GM12878 (cell line): ENCODE measurements around the gene GPBAR1. TPM values are rescaled to one million over a fixed set of nuclear protein-coding genes. Genes with fewer than 3 reads are reported as not detected.

Experiments used
- ATAC-seq: fragments of 200-7000 bp; cut with Tn5 transposase; 3 replicates; pipeline ENCODE4 v1.9.1; 2020; ENCODE audit warnings: mild to moderate bottlenecking, moderate library complexity
- BruUV-seq: library from RNA; stranded (reverse); fragments of 400-500 nt; replicated peaks from 2 replicates; lab custom pipeline; 2021; lab: Mats Ljungman, UMichigan
- CTCF ChIA-PET: fragments of 300-600 bp; sonication (Branson Sonifier 250); formaldehyde crosslinking; extraction: SDS; loops from one replicate; lab custom pipeline; 2021; ENCODE audit warnings: inconsistent platforms; lab: Yijun Ruan, JAX
- POLR2A ChIA-PET: fragments of 350-600 bp; formaldehyde crosslinking; extraction: SDS; loops from one replicate; lab custom pipeline; 2021; ENCODE audit warnings: inconsistent platforms; lab: Charles Lee
- RAD21 ChIA-PET: fragments of 300-600 bp; sonication (Branson Sonifier 250); formaldehyde crosslinking; loops from one replicate; lab custom pipeline; 2023; ENCODE audit warnings: antibody characterized with exemption; ENCODE audit not compliant: unreplicated experiment; lab: Charles Lee
- SMC1A ChIA-PET: fragments of 300-600 bp; sonication (Branson Sonifier 250); formaldehyde crosslinking; loops from one replicate; lab custom pipeline; 2023; ENCODE audit not compliant: unreplicated experiment, uncharacterized antibody; lab: Charles Lee
- DNase-seq: peaks from one replicate; pipeline ENCODE4 v3.0.0-alpha.2; 2011; ENCODE audit warnings: low read depth, low spot score
- FAIRE-seq: peaks from 3 replicates; lab custom pipeline; 2011; peaks lifted over from hg19 to GRCh38; lab: Jason Lieb, UNC
- H2AFZ ChIP-seq: 2 replicates; pipeline ENCODE4 v1.6.0; 2011; ENCODE audit warnings: low read depth, low read length, control low read depth; ENCODE audit not compliant: control insufficient read depth
- H3K27ac ChIP-seq: 2 replicates; pipeline ENCODE4 v1.5.1; 2011; ENCODE audit warnings: control low read depth; ENCODE audit not compliant: control insufficient read depth, insufficient read depth
- H3K27me3 ChIP-seq, 2 experiments: replicated peaks in 1 of 2; 2 replicates each; pipeline versions ENCODE4 v1.6.0 to v1.6.1; 2011; ENCODE audit warnings: low read length in 1 of 2; ENCODE audit not compliant: control insufficient read depth in 2 of 2, insufficient read depth in 2 of 2
- H3K36me3 ChIP-seq, 2 experiments: 2 replicates each; pipeline ENCODE4 v1.5.1; 2011; ENCODE audit warnings: low read length in 1 of 2; ENCODE audit not compliant: control insufficient read depth in 2 of 2, insufficient read depth in 2 of 2
- H3K4me1 ChIP-seq: 2 replicates; pipeline ENCODE4 v1.6.1; 2011; ENCODE audit warnings: mild to moderate bottlenecking, low read length, moderate library complexity, mixed read lengths; ENCODE audit not compliant: control insufficient read depth, insufficient read depth
- H3K4me2 ChIP-seq: 2 replicates; pipeline ENCODE4 v1.6.0; 2011; ENCODE audit warnings: control low read depth; ENCODE audit not compliant: control insufficient read depth, insufficient read depth
- H3K4me3 ChIP-seq: fragments of 200-600 bp; sonication (generic); 2 replicates; pipeline ENCODE4 v1.5.1; 2016
- H3K79me2 ChIP-seq: 2 replicates; pipeline ENCODE4 v1.6.0; 2011; ENCODE audit warnings: low read length; ENCODE audit not compliant: control insufficient read depth, insufficient read depth
- H3K9ac ChIP-seq: 2 replicates; pipeline ENCODE4 v1.8.0; 2011; ENCODE audit warnings: low read length, control low read depth, mixed read lengths; ENCODE audit not compliant: control insufficient read depth, insufficient read depth
- H3K9me3 ChIP-seq: replicated peaks from 3 replicates; pipeline ENCODE4 v1.5.1; 2011; ENCODE audit warnings: mild to moderate bottlenecking, low read length; ENCODE audit not compliant: control insufficient read depth, insufficient read depth
- H4K20me1 ChIP-seq: 2 replicates; pipeline ENCODE4 v1.6.0; 2011; ENCODE audit not compliant: control insufficient read depth, insufficient read depth
- ATF2 ChIP-seq: IDR thresholded peaks from 2 replicates; pipeline ENCODE4 v1.6.1; 2012; ENCODE audit warnings: low read length, inconsistent platforms
- BMI1 ChIP-seq: fragments of 450-650 bp; IDR thresholded peaks from 2 replicates; pipeline ENCODE4 v1.6.1; 2016; ENCODE audit warnings: mild to moderate bottlenecking, moderate library complexity, borderline replicate concordance
- CBX5 ChIP-seq: sonication (generic); IDR thresholded peaks from 2 replicates; pipeline ENCODE4 v1.6.1; 2016; ENCODE audit warnings: low read depth, moderate library complexity, mild to moderate bottlenecking, inconsistent platforms
- EED ChIP-seq: sonication (generic); IDR thresholded peaks from 2 replicates; pipeline ENCODE4 v1.6.1; 2016; ENCODE audit warnings: antibody characterized with exemption, low read depth
- EP300 ChIP-seq, 2 experiments: fragments of 150-350 bp in 1 of 2; IDR thresholded peaks; 2 replicates each; pipeline ENCODE4 v1.6.1; 2011 to 2012; ENCODE audit warnings: low read depth in 2 of 2, low read length in 2 of 2, borderline replicate concordance in 1 of 2, improper control_type of control experiment in 1 of 2, inconsistent platforms in 1 of 2; ENCODE audit not compliant: control insufficient read depth in 1 of 2
- GABPA ChIP-seq: IDR thresholded peaks from 2 replicates; pipeline ENCODE4 v1.6.1; 2014; ENCODE audit warnings: antibody characterized with exemption, low read depth, mild to moderate bottlenecking, inconsistent platforms
- KAT2A ChIP-seq: conservative IDR thresholded peaks from 2 replicates; pipeline ENCODE4 v1.6.1; 2011; ENCODE audit warnings: low read depth, low read length; ENCODE audit not compliant: control insufficient read depth
- MEF2B ChIP-seq: fragments of 450-650 bp; IDR thresholded peaks from 2 replicates; pipeline ENCODE4 v1.6.1; 2018; ENCODE audit warnings: mild to moderate bottlenecking, moderate library complexity; ENCODE audit not compliant: partially characterized antibody, poor library complexity, severe bottlenecking
- SKIL ChIP-seq: fragments of 450-650 bp; IDR thresholded peaks from 2 replicates; pipeline ENCODE4 v1.6.1; 2017; ENCODE audit warnings: mild to moderate bottlenecking, low read depth, inconsistent platforms; ENCODE audit not compliant: poor library complexity, severe bottlenecking
- SRF ChIP-seq, 2 experiments: IDR thresholded peaks; 2 replicates each; pipeline ENCODE4 v1.6.1; 2011; ENCODE audit warnings: low read depth in 2 of 2, low read length in 2 of 2, mild to moderate bottlenecking in 1 of 2, moderate library complexity in 1 of 2
- TCF3 ChIP-seq: IDR thresholded peaks from 2 replicates; pipeline ENCODE4 v1.6.1; 2012; ENCODE audit warnings: low read depth, mild to moderate bottlenecking, low read length, borderline replicate concordance; ENCODE audit not compliant: insufficient read depth
- ZBED1 ChIP-seq: IDR thresholded peaks from 2 replicates; pipeline ENCODE4 v1.6.1; 2016; ENCODE audit warnings: borderline replicate concordance
- WGBS: methylation state at CpG from one replicate; pipeline ENCODE4 v1.1.6; 2016; ENCODE audit warnings: low lambda C conversion rate; ENCODE audit not compliant: insufficient replicate concordance, insufficient coverage; ENCODE audit errors: missing lambda C conversion rate; 5-methylcytosine and 5-hydroxymethylcytosine counted together
- in situ Hi-C: fragments of 300-500 bp; cut with MboI; formaldehyde crosslinking; loops from 9 replicates; pipeline ENCODE4 v1.14.3; 2018; ENCODE audit warnings: mixed read lengths
- intact Hi-C: fragments of 100-400 bp; cut with micrococcal nuclease; formaldehyde crosslinking; loops from one replicate; pipeline ENCODE4 v1.14.2; 2022; ENCODE audit not compliant: unreplicated experiment
- polyA plus RNA-seq, 11 experiments: library from polyadenylated mRNA; depleted of rRNA in 4 of 11; unstranded in 6 of 11; stranded (reverse) in 5 of 11; fragments of >200 nt; fragmentation: Nextera tagmentation in 4 of 11; fragmentation: Illumina TruSeq in 1 of 11; extraction: Ambion mirVana in 4 of 11; extraction: Trizol in 1 of 11; gene quantifications; 1 replicate in 1 of 11; 2 replicates in 10 of 11; pipeline versions ENCODE4 v1.2.1 to v1.2.3, GENCODE V29; 2011 to 2016; ENCODE audit warnings: inconsistent platforms in 2 of 11, missing spikeins in 2 of 11, low read depth in 1 of 11
- total RNA-seq, 4 experiments: library from RNA; depleted of rRNA in 3 of 4; stranded (reverse); fragments of >200 nt in 3 of 4; fragmentation: Illumina TruSeq in 1 of 4; extraction: Trizol in 1 of 4; gene quantifications; 2 replicates each; pipeline versions ENCODE4 v1.2.1 to v1.2.3, GENCODE V29; 2013 to 2021
- TF ChIP-seq, protein P1 (sequence below): fragments of 450-650 bp; IDR thresholded peaks from 2 replicates; pipeline ENCODE4 v1.6.1; 2016; ENCODE audit warnings: mild to moderate bottlenecking

Gene GPBAR1
- total and polyA plus RNA-seq, 10 of the 15 experiments (the other 5 are each of a cell fraction or from before 2014, with no cell fraction given): 0.03 to 0.36 (median 0.11) TPM; not detected in 3

GRCh38 chr2:218290316-218291261, 29.8 kb downstream of the GPBAR1 start:
- ChIA-PET CTCF (interaction anchor here (0.6 to 8.2 kb wide), 17 partner anchors 9 to 959 kb away, joined by 3 to 150 read pairs (median 6); partner anchors contain the start of genes AAMP, CATIP and PNKD), POLR2A (interaction anchor here (0.8 to 3.3 kb wide), 11 partner anchors 8 to 593 kb away, joined by 3 to 19 read pairs (median 5); partner anchors contain the start of genes AAMP and PNKD), SMC1A (interaction anchor here (0.7 to 9.5 kb wide), 13 partner anchors 8 to 586 kb away, joined by 3 to 194 read pairs (median 4); partner anchors contain the start of genes AAMP, CATIP, CXCR1 and PNKD), RAD21 (interaction anchor here (0.7 to 5.9 kb wide), 13 partner anchors 12 to 608 kb away, joined by 3 to 79 read pairs (median 4); partner anchors contain the start of genes AAMP, CATIP and PNKD)
- H3K27ac ChIP-seq: peak overlapping the region; percentile 72
- H3K27me3 ChIP-seq: no peaks in the 10 kb centered on the region
- H3K4me3 ChIP-seq: peak overlapping the region; percentile 85
- no peak overlapping the region for H2AFZ ChIP-seq
- in situ Hi-C loops (loop anchor here (25.0 kb wide), 1 partner anchor 97 kb away; the partner anchor contains the start of genes CTDSP1 and SLC11A1), intact Hi-C loops (loop anchor here (1.0 to 10.0 kb wide), 2 partner anchors 18 to 364 kb away; partner anchors contain the start of genes BCS1L and ZNF142)
- H4K20me1 ChIP-seq: no peaks in the 10 kb centered on the region
- peaks cover 34% of the 10 kb centered on the region for H3K79me2 ChIP-seq
- peak overlapping the region; percentile 80; the same call in 1 of the 2 replicates for H3K9ac ChIP-seq
- H3K36me3 ChIP-seq: no peaks in the 10 kb centered on the region; a peak in 1 of 4 replicates
- FAIRE-seq (peak; percentile 75), DNase-seq (peak; percentile 80), ATAC-seq (peak; percentile 58)
- WGBS: 10% methylated on average over 12 of the region's 12 CpGs
- H3K9me3 ChIP-seq: no peaks in the 10 kb centered on the region
- peaks cover 42% of the 10 kb centered on the region for H3K4me1 ChIP-seq
- peak overlapping the region; percentile 74 for H3K4me2 ChIP-seq
- TSS peak; percentile 47 for BruUV-seq
- TF ChIP-seq EP300 (IDR thresholded peaks at IDR 0.05; ENCODE audit: borderline replicate concordance in 1 of 2, control insufficient read depth in 1 of 2, low read depth in 2 of 2, low read length in 2 of 2): peak; percentile 31 to 52; a peak in 2 of 4 replicates
- TF ChIP-seq, protein P1, sequence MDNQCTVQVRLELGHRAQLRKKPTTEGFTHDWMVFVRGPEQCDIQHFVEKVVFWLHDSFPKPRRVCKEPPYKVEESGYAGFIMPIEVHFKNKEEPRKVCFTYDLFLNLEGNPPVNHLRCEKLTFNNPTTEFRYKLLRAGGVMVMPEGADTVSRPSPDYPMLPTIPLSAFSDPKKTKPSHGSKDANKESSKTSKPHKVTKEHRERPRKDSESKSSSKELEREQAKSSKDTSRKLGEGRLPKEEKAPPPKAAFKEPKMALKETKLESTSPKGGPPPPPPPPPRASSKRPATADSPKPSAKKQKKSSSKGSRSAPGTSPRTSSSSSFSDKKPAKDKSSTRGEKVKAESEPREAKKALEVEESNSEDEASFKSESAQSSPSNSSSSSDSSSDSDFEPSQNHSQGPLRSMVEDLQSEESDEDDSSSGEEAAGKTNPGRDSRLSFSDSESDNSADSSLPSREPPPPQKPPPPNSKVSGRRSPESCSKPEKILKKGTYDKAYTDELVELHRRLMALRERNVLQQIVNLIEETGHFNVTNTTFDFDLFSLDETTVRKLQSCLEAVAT: peak; percentile 76
- TF ChIP-seq SRF (IDR thresholded peaks at IDR 0.05; ENCODE audit: low read depth in 2 of 2, low read length in 2 of 2): no peak
- peak; percentile 98 for TF ChIP-seq MEF2B
- 0 out of 2 replicates have a peak, but pooled peaks have one; percentile 17 for TF ChIP-seq ATF2
- TF ChIP-seq KAT2A: no peak
- peak; percentile 65 for TF ChIP-seq EED
- TF ChIP-seq CBX5: no peak
- TF ChIP-seq ZBED1: no peak
- no peak for TF ChIP-seq GABPA
- TF ChIP-seq BMI1: no peak
- TF ChIP-seq TCF3: peak; percentile 57; the same call in 1 of the 2 replicates
- peak; percentile 82 for TF ChIP-seq SKIL
